NB4 (cell line): ENCODE results near the gene NRDE2.
"Not testable (repeated sequence)": the region's sequence is repeated elsewhere in the genome, so short reads cannot be mapped to it uniquely, and the experiment has no call there.

Source experiments
- DNase-seq: peaks from one replicate; pipeline ENCODE4 v3.0.0; 2010; ENCODE audit warnings: low read depth
- H3K4me3 ChIP-seq: one replicate; pipeline ENCODE4 v1.5.1; 2011; ENCODE audit warnings: mild to moderate bottlenecking, low read depth, low read length, moderate library complexity
- CTCF ChIP-seq: IDR thresholded peaks from one replicate; pipeline ENCODE4 v1.5.1; 2012; ENCODE audit warnings: low read depth, low read length
- MAX ChIP-seq: IDR thresholded peaks from 2 replicates; pipeline ENCODE4 v1.6.1; 2011; ENCODE audit warnings: low read depth, low read length
- MYC ChIP-seq: IDR thresholded peaks from 2 replicates; pipeline ENCODE4 v1.6.1; 2011; ENCODE audit warnings: low read depth, low read length
- POLR2A ChIP-seq: IDR thresholded peaks from 2 replicates; pipeline ENCODE4 v1.6.1; 2011; ENCODE audit warnings: mild to moderate bottlenecking; ENCODE audit not compliant: insufficient read length; ENCODE audit errors: extremely low read depth

Gene NRDE2

GRCh38 chr14:90255871-90256270, 75.9 kb downstream of the NRDE2 start:
- peak overlapping the region; percentile 98 for H3K4me3 ChIP-seq
- TF ChIP-seq MYC (no peak), CTCF (no peak), MAX (no peak), POLR2A (no peak)
- DNase-seq, result peak; percentile 30

GRCh38 chr14:90253826-90254225, 77.9 kb downstream of the NRDE2 start:
- DNase-seq, result peak; percentile 78
- TF ChIP-seq CTCF (no peak), MAX (no peak), POLR2A (no peak), MYC (no peak)
- H3K4me3 ChIP-seq, result no peak overlapping the region

GRCh38 chr14:90248594-90248993, 83.1 kb downstream of the NRDE2 start:
- TF ChIP-seq CTCF, result no peak
- no peak for TF ChIP-seq MYC
- no peak for TF ChIP-seq MAX
- no peak for TF ChIP-seq POLR2A
- H3K4me3 ChIP-seq, result no peak overlapping the region

GRCh38 chr14:90247441-90247840, 84.3 kb downstream of the NRDE2 start:
- not testable (repeated sequence) for DNase-seq, H3K4me3 ChIP-seq

More at GRCh38 chr14:90248594-90248993, 83.1 kb downstream of the NRDE2 start:
- no peak for DNase-seq

GRCh38 chr14:90246936-90247335, 84.8 kb downstream of the NRDE2 start:
- no peak for DNase-seq
- TF ChIP-seq CTCF (no peak), POLR2A (no peak), MAX (no peak), MYC (no peak)
- no peak overlapping the region for H3K4me3 ChIP-seq

- no peak for TF ChIP-seq MAX
- TF ChIP-seq POLR2A, result no peak
- TF ChIP-seq MYC, result no peak
- TF ChIP-seq CTCF, result no peak
- H3K4me3 ChIP-seq, result no peak overlapping the region
- DNase-seq, result no peak
Observed at GRCh38 chr14:90242444-90242843, 89.3 kb downstream of the NRDE2 start.

- DNase-seq, result no peak
- TF ChIP-seq POLR2A (no peak), MYC (no peak), CTCF (no peak), MAX (no peak)
- H3K4me3 ChIP-seq, result no peak overlapping the region
Observed at GRCh38 chr14:90239139-90239538, 92.6 kb downstream of the NRDE2 start.
